HepG2 (cell line): ENCODE measurements around the gene CAMK2G. TPM values are rescaled to one million over a fixed set of nuclear protein-coding genes. Genes with fewer than 3 reads are reported as not detected.

ENCODE experiments used
- AGO2 ChIP-seq: fragments of 200-400 bp; formaldehyde crosslinking; optimal IDR thresholded peaks from 2 replicates; pipeline ENCODE3; 2017; ENCODE audit warnings: mild to moderate bottlenecking, low read depth, low read length, moderate library complexity
- ARHGAP35 ChIP-seq: sonication (generic); formaldehyde crosslinking; IDR thresholded peaks from 2 replicates; pipeline ENCODE4 v1.9.0; 2022; ENCODE audit warnings: mild to moderate bottlenecking, inconsistent platforms, moderate library complexity, missing genetic modification reagents, borderline replicate concordance
- ARNTL ChIP-seq: sonication (generic); formaldehyde crosslinking; IDR thresholded peaks from 2 replicates; pipeline ENCODE4 v1.4.0; 2020; ENCODE audit warnings: mild to moderate bottlenecking, missing genetic modification reagents
- GATAD2A ChIP-seq: IDR thresholded peaks from 2 replicates; pipeline ENCODE4 v1.6.1; 2016
- LCORL ChIP-seq, 2 experiments: fragments of 450-650 bp in 1 of 2; sonication (generic) in 1 of 2; formaldehyde crosslinking in 1 of 2; IDR thresholded peaks; 2 replicates each; pipeline versions ENCODE4 v1.5.0 to v1.6.1; 2017 to 2020; ENCODE audit warnings: antibody characterized with exemption in 1 of 2, missing genetic modification reagents in 1 of 2
- MED8 ChIP-seq: sonication (generic); formaldehyde crosslinking; IDR thresholded peaks from 2 replicates; pipeline ENCODE4 v1.8.1; 2023; ENCODE audit warnings: mild to moderate bottlenecking, missing genetic modification reagents; ENCODE audit not compliant: insufficient replicate concordance
- PHB2 ChIP-seq: fragments of 450-650 bp; IDR thresholded peaks from 2 replicates; pipeline ENCODE4 v1.6.1; 2018; ENCODE audit not compliant: partially characterized antibody
- PHF21A ChIP-seq: sonication (generic); formaldehyde crosslinking; IDR thresholded peaks from 2 replicates; pipeline ENCODE4 v1.5.0; 2020; ENCODE audit warnings: mild to moderate bottlenecking, missing genetic modification reagents
- ZNF543 ChIP-seq: sonication (generic); formaldehyde crosslinking; IDR thresholded peaks from 2 replicates; pipeline ENCODE4 v1.4.0; 2020; ENCODE audit warnings: mild to moderate bottlenecking, missing genetic modification reagents
- ZNF589 ChIP-seq: sonication (generic); formaldehyde crosslinking; conservative IDR thresholded peaks from 2 replicates; pipeline ENCODE4 v1.8.0; 2022; ENCODE audit warnings: mild to moderate bottlenecking, moderate library complexity, missing genetic modification reagents
- polyA plus RNA-seq, 8 experiments: library from polyadenylated mRNA; depleted of rRNA in 3 of 8; stranded (reverse) in 7 of 8; unstranded in 1 of 8; fragments of >200 nt; fragmentation: Illumina TruSeq in 4 of 8; extraction: Trizol in 4 of 8; gene quantifications; 2 replicates each; pipeline versions ENCODE4 v1.2.1 to v1.2.3, GENCODE V29; 2011 to 2016; ENCODE audit warnings: low read depth in 4 of 8, missing spikeins in 1 of 8, mixed read lengths in 1 of 8; ENCODE audit not compliant: insufficient read depth in 1 of 8
- total RNA-seq, 5 experiments: library from RNA; depleted of rRNA; stranded (reverse); fragments of >200 nt; fragmentation: Illumina TruSeq; extraction: Trizol; gene quantifications; 2 replicates each; pipeline ENCODE4 v1.2.3, GENCODE V29; 2016; ENCODE audit warnings: low read depth in 1 of 5
- TF ChIP-seq, protein P1 (sequence below): IDR thresholded peaks from 2 replicates; pipeline ENCODE4 v1.6.1; 2016; ENCODE audit warnings: mild to moderate bottlenecking, missing biosample characterization, missing genetic modification reagents
- TF ChIP-seq, protein P2 (sequence below): sonication (generic); formaldehyde crosslinking; IDR thresholded peaks from 2 replicates; pipeline ENCODE4 v1.5.1; 2020; ENCODE audit warnings: missing genetic modification reagents, mild to moderate bottlenecking, borderline replicate concordance
- TF ChIP-seq, protein P3 (sequence below): sonication (generic); formaldehyde crosslinking; IDR thresholded peaks from 2 replicates; pipeline ENCODE4 v1.5.0; 2020; ENCODE audit warnings: missing genetic modification reagents
- TF ChIP-seq, protein P4 (sequence below): sonication (generic); formaldehyde crosslinking; IDR thresholded peaks from 2 replicates; pipeline ENCODE4 v1.5.0; 2020; ENCODE audit warnings: mild to moderate bottlenecking, missing genetic modification reagents, borderline replicate concordance

CAMK2G gene
- total and polyA plus RNA-seq, 2 of the 13 experiments (the other 11 are each of a cell fraction or from before 2014, with no cell fraction given) = 15.9 to 18.8 TPM

DNA sequence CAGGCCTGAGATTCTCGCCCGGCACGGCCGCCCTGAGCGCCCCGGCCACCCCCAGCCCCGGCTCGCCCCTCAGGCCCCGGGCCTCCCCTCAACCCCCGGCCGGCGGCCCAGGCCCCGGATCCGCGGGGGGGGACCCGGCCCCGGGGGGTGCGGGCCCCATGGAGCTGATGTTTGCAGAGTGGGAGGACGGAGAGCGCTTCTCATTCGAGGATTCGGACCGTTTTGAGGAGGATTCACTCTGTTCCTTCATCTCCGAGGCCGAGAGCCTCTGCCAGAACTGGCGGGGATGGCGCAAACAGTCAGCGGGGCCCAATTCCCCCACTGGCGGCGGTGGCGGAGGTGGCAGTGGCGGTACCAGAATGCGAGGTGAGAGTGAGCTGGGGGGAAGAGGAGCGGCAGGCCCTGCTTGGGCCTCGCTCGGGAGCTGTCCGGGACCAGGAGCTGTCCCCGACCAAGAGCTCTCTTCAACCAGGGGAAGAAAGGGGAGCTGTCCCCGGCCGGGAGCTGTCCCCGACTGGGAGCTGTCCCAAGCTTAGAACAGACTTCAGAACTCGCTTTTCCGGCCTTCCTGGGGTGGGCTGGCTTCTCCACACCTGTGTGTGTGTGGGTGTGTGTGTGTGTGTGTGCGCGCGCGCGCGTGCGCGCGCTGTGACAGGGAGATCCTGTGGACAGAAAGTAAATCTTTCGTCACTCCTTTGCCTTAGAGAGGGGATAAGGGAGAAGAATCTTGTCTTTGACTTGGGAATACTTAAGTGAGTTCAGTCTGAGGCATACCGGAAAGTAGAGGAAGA lies 88.4 kb downstream of the CAMK2G start (continued):
- no peak for TF ChIP-seq ZNF589
- TF ChIP-seq AGO2 = peak; percentile 52
- no peak for TF ChIP-seq GATAD2A (CRISPR knock-in tag)
- no peak for TF ChIP-seq ZNF543 (CRISPR knock-in tag)
- TF ChIP-seq, protein P1, sequence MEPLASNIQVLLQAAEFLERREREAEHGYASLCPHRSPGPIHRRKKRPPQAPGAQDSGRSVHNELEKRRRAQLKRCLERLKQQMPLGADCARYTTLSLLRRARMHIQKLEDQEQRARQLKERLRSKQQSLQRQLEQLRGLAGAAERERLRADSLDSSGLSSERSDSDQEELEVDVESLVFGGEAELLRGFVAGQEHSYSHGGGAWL = 0 out of 2 replicates have a peak, but pooled peaks have one; percentile 11
- no peak for TF ChIP-seq LCORL (IDR thresholded peaks at IDR 0.05)
- TF ChIP-seq LCORL (CRISPR knock-in tag; IDR thresholded peaks at IDR 0.05) = peak; percentile 55; the same call in 1 of the 2 replicates
- TF ChIP-seq ARNTL (CRISPR knock-in tag) = no peak
- TF ChIP-seq, protein P2, sequence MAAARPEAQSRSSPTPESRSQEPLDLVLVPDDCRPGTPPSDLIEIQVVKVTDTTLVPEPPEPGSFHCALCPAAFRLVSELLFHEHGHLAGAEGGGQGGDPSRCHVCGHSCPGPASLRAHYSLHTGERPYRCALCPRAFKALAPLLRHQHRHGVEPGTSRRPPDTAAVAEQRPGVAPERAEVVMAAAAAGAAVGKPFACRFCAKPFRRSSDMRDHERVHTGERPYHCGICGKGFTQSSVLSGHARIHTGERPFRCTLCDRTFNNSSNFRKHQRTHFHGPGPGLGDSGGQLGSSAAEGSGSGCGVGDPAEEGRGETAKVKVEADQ (CRISPR knock-in tag) = no peak; the same call in 1 of the 2 replicates
- 0 out of 2 replicates have a peak, but pooled peaks have one; percentile 28 for TF ChIP-seq PHF21A (CRISPR knock-in tag)
- no peak for TF ChIP-seq PHB2
- no peak for TF ChIP-seq MED8 (CRISPR knock-in tag)
- TF ChIP-seq, protein P3, sequence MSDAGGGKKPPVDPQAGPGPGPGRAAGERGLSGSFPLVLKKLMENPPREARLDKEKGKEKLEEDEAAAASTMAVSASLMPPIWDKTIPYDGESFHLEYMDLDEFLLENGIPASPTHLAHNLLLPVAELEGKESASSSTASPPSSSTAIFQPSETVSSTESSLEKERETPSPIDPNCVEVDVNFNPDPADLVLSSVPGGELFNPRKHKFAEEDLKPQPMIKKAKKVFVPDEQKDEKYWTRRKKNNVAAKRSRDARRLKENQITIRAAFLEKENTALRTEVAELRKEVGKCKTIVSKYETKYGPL = no peak
- TF ChIP-seq ARHGAP35 (CRISPR knock-in tag) = no peak
- TF ChIP-seq, protein P4, sequence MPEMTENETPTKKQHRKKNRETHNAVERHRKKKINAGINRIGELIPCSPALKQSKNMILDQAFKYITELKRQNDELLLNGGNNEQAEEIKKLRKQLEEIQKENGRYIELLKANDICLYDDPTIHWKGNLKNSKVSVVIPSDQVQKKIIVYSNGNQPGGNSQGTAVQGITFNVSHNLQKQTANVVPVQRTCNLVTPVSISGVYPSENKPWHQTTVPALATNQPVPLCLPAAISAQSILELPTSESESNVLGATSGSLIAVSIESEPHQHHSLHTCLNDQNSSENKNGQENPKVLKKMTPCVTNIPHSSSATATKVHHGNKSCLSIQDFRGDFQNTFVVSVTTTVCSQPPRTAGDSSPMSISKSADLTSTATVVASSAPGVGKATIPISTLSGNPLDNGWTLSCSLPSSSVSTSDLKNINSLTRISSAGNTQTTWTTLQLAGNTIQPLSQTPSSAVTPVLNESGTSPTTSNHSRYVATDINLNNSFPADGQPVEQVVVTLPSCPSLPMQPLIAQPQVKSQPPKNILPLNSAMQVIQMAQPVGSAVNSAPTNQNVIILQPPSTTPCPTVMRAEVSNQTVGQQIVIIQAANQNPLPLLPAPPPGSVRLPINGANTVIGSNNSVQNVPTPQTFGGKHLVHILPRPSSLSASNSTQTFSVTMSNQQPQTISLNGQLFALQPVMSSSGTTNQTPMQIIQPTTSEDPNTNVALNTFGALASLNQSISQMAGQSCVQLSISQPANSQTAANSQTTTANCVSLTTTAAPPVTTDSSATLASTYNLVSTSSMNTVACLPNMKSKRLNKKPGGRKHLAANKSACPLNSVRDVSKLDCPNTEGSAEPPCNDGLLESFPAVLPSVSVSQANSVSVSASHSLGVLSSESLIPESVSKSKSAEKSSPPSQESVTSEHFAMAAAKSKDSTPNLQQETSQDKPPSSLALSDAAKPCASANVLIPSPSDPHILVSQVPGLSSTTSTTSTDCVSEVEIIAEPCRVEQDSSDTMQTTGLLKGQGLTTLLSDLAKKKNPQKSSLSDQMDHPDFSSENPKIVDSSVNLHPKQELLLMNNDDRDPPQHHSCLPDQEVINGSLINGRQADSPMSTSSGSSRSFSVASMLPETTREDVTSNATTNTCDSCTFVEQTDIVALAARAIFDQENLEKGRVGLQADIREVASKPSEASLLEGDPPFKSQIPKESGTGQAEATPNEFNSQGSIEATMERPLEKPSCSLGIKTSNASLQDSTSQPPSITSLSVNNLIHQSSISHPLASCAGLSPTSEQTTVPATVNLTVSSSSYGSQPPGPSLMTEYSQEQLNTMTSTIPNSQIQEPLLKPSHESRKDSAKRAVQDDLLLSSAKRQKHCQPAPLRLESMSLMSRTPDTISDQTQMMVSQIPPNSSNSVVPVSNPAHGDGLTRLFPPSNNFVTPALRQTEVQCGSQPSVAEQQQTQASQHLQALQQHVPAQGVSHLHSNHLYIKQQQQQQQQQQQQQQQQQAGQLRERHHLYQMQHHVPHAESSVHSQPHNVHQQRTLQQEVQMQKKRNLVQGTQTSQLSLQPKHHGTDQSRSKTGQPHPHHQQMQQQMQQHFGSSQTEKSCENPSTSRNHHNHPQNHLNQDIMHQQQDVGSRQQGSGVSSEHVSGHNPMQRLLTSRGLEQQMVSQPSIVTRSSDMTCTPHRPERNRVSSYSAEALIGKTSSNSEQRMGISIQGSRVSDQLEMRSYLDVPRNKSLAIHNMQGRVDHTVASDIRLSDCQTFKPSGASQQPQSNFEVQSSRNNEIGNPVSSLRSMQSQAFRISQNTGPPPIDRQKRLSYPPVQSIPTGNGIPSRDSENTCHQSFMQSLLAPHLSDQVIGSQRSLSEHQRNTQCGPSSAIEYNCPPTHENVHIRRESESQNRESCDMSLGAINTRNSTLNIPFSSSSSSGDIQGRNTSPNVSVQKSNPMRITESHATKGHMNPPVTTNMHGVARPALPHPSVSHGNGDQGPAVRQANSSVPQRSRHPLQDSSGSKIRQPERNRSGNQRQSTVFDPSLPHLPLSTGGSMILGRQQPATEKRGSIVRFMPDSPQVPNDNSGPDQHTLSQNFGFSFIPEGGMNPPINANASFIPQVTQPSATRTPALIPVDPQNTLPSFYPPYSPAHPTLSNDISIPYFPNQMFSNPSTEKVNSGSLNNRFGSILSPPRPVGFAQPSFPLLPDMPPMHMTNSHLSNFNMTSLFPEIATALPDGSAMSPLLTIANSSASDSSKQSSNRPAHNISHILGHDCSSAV (CRISPR knock-in tag) = no peak
